NOMO-1 (cell line): ENCODE measurements around the gene SNAPC2.
"Not testable (repeated sequence)": the region's sequence is repeated elsewhere in the genome, so short reads cannot be mapped to it uniquely, and the experiment has no call there.

ENCODE experiments used
- DNase-seq, 2 experiments: peaks; one replicate each; lab custom pipeline; 2025; ENCODE audit not compliant: unreplicated experiment in 2 of 2; lab: John Stamatoyannopoulos, UW

SNAPC2 gene

GRCh38 chr19:7908078-7908699 is 11.9 kb upstream of the SNAPC2 start:
- DNase-seq = no peak

GRCh38 chr19:7908742-7909461 is 11.2 kb upstream of the SNAPC2 start:
- no peak for DNase-seq

- DNase-seq = no peak
Observed at GRCh38 chr19:7909471-7910067, 10.6 kb upstream of the SNAPC2 start.

GRCh38 chr19:7910321-7911161 is 9.6 kb upstream of the SNAPC2 start:
- DNase-seq = no peak

- no peak for DNase-seq
Observed at GRCh38 chr19:7911508-7912143, 8.5 kb upstream of the SNAPC2 start.

- no peak for DNase-seq
Observed at GRCh38 chr19:7912144-7912696, 7.9 kb upstream of the SNAPC2 start.

- no peak for DNase-seq
Observed at GRCh38 chr19:7912697-7913564, 7.2 kb upstream of the SNAPC2 start.

GRCh38 chr19:7913652-7914051 is 6.5 kb upstream of the SNAPC2 start:
- no peak for DNase-seq

- DNase-seq = no peak
Observed at GRCh38 chr19:7914099-7914498, 6.0 kb upstream of the SNAPC2 start.

- DNase-seq = no peak
Observed at GRCh38 chr19:7914598-7915045, 5.5 kb upstream of the SNAPC2 start, which contains the start of gene TGFBR3L. Gene TGFBR3L, plus strand, starts transcription at chr19:7914830.

GRCh38 chr19:7915250-7916102 is 4.7 kb upstream of the SNAPC2 start:
- no peak for DNase-seq

GRCh38 chr19:7916103-7916954 is 3.8 kb upstream of the SNAPC2 start:
- peak; percentile 58 to 63 for DNase-seq

GRCh38 chr19:7916955-7917266 is 3.2 kb upstream of the SNAPC2 start:
- no peak for DNase-seq

GRCh38 chr19:7917267-7918061 is 2.7 kb upstream of the SNAPC2 start:
- DNase-seq = peak; percentile 50 to 79

GRCh38 chr19:7918062-7918614 is 2.0 kb upstream of the SNAPC2 start:
- not testable (repeated sequence) for DNase-seq

- DNase-seq = no peak
Observed at GRCh38 chr19:7918615-7919421, 1.3 kb upstream of the SNAPC2 start.
